ENCODE results near the gene CDH4. TPM values are rescaled to one million over a fixed set of nuclear protein-coding genes. Genes with fewer than 3 reads are reported as not detected.

Gene CDH4
- total RNA-seq, 6 donors from 2014 or later = 0.20 to 1.0 (median 0.40) TPM; not detected in 1

DNA sequence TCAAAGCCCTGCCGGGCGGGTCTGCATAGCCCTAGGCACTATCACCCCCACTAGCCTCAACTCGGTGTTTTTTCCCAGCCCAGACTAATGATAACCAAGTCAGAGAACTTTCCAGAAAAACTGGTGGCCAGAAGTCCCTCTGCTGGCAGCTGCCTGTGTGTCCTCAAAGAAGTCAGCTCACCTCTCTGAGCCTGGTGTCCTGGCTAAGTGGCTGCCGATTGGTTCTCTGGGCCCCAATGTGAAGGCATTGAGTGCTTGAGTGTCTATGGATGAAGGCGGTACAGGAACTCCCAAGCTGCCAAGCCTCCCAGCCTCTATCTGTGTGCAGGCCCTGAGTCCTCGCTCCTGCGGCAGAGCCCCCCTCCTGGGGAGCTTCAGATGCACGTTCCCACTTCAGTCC, 458.0 kb downstream of the CDH4 start:
- no peak for ATAC-seq (ENCODE audit: low FRiP score in 2 of 2)
- Histone ChIP-seq H3K27me3 (no peaks in the 10 kb centered on the region), H3K9me3 (no peaks in the 10 kb centered on the region), H3K36me3 (no peaks in the 10 kb centered on the region), H3K4me3 (no peak overlapping the region), H3K27ac (no peak overlapping the region), H3K4me1 (no peaks in the 10 kb centered on the region)
- TF ChIP-seq EP300 (IDR thresholded peaks at IDR 0.05) (no peak), POLR2AphosphoS5 (IDR thresholded peaks at IDR 0.05) (no peak), POLR2A (IDR thresholded peaks at IDR 0.05) (no peak)
- TF ChIP-seq, protein P1, sequence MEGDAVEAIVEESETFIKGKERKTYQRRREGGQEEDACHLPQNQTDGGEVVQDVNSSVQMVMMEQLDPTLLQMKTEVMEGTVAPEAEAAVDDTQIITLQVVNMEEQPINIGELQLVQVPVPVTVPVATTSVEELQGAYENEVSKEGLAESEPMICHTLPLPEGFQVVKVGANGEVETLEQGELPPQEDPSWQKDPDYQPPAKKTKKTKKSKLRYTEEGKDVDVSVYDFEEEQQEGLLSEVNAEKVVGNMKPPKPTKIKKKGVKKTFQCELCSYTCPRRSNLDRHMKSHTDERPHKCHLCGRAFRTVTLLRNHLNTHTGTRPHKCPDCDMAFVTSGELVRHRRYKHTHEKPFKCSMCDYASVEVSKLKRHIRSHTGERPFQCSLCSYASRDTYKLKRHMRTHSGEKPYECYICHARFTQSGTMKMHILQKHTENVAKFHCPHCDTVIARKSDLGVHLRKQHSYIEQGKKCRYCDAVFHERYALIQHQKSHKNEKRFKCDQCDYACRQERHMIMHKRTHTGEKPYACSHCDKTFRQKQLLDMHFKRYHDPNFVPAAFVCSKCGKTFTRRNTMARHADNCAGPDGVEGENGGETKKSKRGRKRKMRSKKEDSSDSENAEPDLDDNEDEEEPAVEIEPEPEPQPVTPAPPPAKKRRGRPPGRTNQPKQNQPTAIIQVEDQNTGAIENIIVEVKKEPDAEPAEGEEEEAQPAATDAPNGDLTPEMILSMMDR (IDR thresholded peaks at IDR 0.05) = no peak
- 81 to 94% methylated on average over 8 of the region's 8 CpGs for WGBS, 2 donors
- DNase-seq = no peak

DNA sequence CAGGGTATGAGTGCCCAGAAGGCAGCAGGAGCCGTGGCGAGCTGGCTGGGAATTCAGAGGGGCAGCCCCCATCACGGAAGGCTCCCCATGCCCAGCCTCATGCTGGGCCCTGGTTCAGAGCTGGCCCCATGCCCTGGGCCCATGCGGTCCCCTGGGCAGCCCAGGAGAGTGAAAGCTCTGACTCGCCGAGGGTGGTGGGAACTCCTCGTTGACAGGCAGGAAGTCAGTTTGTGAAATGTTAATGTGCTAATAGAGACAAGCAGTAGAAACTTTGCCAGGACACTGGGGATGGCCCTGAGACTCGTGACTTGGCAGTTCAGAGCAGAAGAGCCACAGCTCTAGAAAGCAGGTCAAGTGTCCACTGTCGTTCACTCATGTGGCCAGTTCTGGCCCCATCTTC, 460.6 kb downstream of the CDH4 start:
- DNase-seq = no peak
- 43 to 48% methylated on average over 6 to 9 of the region's 9 CpGs for WGBS, 2 donors
- Histone ChIP-seq H3K4me3 (no peak overlapping the region), H3K36me3 (no peaks in the 10 kb centered on the region), H3K9me3 (peaks cover 0 to 12% (median 0%) of the 10 kb centered on the region in 4 donors), H3K4me1 (no peaks in the 10 kb centered on the region), H3K27me3 (no peaks in the 10 kb centered on the region), H3K27ac (no peak overlapping the region)
- TF ChIP-seq, protein P1 (IDR thresholded peaks at IDR 0.05) = no peak
- TF ChIP-seq POLR2AphosphoS5 (IDR thresholded peaks at IDR 0.05) (no peak), EP300 (IDR thresholded peaks at IDR 0.05) (no peak), POLR2A (IDR thresholded peaks at IDR 0.05) (no peak)
- ATAC-seq (ENCODE audit: low FRiP score in 2 of 2) = no peak

DNA sequence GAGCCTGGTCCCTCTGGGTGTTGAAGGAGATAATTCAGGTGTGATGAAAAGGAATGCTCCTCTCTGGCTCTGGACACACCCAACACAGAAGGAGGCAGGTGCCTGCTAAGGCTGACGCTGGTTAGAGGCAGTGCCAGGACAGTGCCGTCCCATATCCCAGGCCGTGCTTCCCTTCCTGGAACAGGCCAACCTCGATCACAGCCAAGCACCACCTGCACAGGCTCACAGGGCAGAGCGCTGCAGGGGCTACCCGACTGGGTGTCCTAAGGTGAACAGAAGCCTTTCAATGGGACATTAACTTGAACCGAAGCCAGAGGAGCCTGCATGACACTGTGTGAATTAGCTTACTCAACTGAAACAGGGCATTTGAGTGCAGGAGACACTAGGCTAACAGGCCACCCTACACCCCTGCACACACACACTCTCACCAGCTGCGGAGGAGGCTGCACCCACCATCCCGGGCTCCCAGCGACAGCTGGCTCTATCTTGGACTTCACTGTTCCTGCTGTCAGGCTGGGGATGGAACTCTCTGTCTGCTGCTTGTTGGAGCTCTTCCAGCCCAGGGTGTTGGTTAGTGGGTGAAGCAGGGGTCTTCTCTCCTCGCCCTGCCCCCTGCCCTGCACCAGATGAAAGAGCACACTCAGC, 466.4 kb downstream of the CDH4 start:
- 80 to 88% methylated on average over 6 to 11 of the region's 11 CpGs for WGBS, 2 donors
- peaks cover 0 to 12% (median 0%) of the 10 kb centered on the region in 4 donors for H3K9me3 ChIP-seq
- DNase-seq = no peak
- H3K27me3 ChIP-seq = no peaks in the 10 kb centered on the region
- no peak for ATAC-seq (ENCODE audit: low FRiP score in 2 of 2)
- no peak overlapping the region for H3K4me3 ChIP-seq
- H3K4me1 ChIP-seq = no peaks in the 10 kb centered on the region
- no peaks in the 10 kb centered on the region for H3K36me3 ChIP-seq
- H3K27ac ChIP-seq = no peak overlapping the region
- TF ChIP-seq POLR2A (IDR thresholded peaks at IDR 0.05) = no peak
- no peak for TF ChIP-seq EP300 (IDR thresholded peaks at IDR 0.05)
- TF ChIP-seq, protein P1 (IDR thresholded peaks at IDR 0.05) = no peak
- no peak for TF ChIP-seq POLR2AphosphoS5 (IDR thresholded peaks at IDR 0.05)

DNA sequence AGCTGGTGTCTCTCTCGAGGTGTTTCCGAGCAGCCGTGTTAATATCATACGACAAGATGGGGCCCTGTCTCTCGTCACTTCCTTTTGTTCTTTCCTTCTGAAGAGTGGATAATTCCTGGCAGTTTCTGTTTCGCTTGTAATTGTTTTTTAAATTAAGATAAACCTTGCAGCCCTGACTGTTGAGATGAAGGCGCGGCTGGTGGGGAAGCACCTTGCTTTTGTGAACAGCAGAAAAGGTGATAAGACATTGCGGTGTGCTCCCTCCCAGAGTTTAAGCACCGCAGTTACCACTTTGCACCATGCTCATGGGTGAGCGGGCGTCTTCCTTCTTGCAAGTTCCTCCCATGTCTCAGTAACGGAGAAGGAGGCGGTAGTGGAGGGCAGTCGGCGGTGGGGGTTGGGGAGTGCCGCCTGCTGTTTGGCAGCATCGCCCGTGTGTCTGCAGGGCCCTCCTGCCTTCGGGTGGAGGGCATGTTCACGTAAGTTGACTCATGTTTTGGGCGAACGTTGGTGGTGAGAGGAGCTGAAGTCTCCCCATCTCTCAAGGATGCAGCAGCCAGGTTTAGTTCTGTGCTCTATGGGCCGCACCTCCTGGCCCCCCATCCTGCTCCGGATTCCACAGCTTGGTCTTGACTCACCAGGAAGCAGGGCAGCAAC, 467.8 kb downstream of the CDH4 start:
- TF ChIP-seq EP300 (IDR thresholded peaks at IDR 0.05) = no peak
- TF ChIP-seq, protein P1 (IDR thresholded peaks at IDR 0.05) = no peak
- Histone ChIP-seq H3K4me3 (peak overlapping the region in 2 of 4 donors; percentile 7 to 31), H3K27me3 (no peaks in the 10 kb centered on the region)

DNA sequence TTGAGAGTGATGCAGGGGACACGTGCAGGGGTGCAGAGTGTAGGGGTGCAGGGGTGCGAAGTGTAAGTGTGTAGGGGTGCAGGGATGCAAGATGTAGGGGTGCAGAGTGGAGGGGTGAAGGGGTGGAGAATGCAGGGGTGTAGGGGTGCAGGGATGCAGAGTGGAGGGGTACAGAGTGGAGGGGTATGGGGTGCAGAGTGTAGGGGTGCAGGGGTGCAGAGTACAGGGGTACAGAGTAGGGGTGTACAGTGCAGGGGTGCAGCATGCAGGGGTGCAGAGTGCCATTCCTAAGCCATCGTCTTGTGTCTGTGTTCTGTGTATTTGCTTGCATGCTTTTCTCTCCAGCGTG, 468.3 kb downstream of the CDH4 start:
- H3K36me3 ChIP-seq = no peaks in the 10 kb centered on the region
- ATAC-seq (ENCODE audit: low FRiP score in 2 of 2) (no peak), DNase-seq (no peak)
- 36 to 65% methylated on average over 4 of the region's 4 CpGs for WGBS, 2 donors
- peaks cover 0 to 12% (median 0%) of the 10 kb centered on the region in 4 donors for H3K9me3 ChIP-seq
- no peak overlapping the region for H3K27ac ChIP-seq
- H3K4me1 ChIP-seq = no peaks in the 10 kb centered on the region
- no peak overlapping the region for H3K4me3 ChIP-seq
- TF ChIP-seq, protein P1 (IDR thresholded peaks at IDR 0.05) = no peak
- TF ChIP-seq POLR2A (IDR thresholded peaks at IDR 0.05) = no peak
- TF ChIP-seq POLR2AphosphoS5 (IDR thresholded peaks at IDR 0.05) = no peak
- no peak for TF ChIP-seq EP300 (IDR thresholded peaks at IDR 0.05)
- H3K27me3 ChIP-seq = no peaks in the 10 kb centered on the region

More for the DNA sequence above, 467.8 kb downstream of the CDH4 start:
- H3K4me1 ChIP-seq = no peaks in the 10 kb centered on the region
- no peak for ATAC-seq (ENCODE audit: low FRiP score in 2 of 2)
- no peak overlapping the region for H3K27ac ChIP-seq
- peaks cover 0 to 12% (median 0%) of the 10 kb centered on the region in 4 donors for H3K9me3 ChIP-seq
- no peaks in the 10 kb centered on the region for H3K36me3 ChIP-seq
- DNase-seq = no peak
- WGBS, 2 donors = 39 to 46% methylated on average over 20 to 25 of the region's 25 CpGs

Data from upper lobe of left lung (tissue), 6 donors.